GM10847 (cell line): Measurements from ENCODE around the gene KITLG.

Experiments
- POLR2A ChIP-seq: IDR thresholded peaks from 2 replicates; pipeline ENCODE4 v1.6.1; 2011; ENCODE audit not compliant: insufficient read length; ENCODE audit errors: extremely low read depth

The KITLG gene, protein sequence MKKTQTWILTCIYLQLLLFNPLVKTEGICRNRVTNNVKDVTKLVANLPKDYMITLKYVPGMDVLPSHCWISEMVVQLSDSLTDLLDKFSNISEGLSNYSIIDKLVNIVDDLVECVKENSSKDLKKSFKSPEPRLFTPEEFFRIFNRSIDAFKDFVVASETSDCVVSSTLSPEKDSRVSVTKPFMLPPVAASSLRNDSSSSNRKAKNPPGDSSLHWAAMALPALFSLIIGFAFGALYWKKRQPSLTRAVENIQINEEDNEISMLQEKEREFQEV

DNA sequence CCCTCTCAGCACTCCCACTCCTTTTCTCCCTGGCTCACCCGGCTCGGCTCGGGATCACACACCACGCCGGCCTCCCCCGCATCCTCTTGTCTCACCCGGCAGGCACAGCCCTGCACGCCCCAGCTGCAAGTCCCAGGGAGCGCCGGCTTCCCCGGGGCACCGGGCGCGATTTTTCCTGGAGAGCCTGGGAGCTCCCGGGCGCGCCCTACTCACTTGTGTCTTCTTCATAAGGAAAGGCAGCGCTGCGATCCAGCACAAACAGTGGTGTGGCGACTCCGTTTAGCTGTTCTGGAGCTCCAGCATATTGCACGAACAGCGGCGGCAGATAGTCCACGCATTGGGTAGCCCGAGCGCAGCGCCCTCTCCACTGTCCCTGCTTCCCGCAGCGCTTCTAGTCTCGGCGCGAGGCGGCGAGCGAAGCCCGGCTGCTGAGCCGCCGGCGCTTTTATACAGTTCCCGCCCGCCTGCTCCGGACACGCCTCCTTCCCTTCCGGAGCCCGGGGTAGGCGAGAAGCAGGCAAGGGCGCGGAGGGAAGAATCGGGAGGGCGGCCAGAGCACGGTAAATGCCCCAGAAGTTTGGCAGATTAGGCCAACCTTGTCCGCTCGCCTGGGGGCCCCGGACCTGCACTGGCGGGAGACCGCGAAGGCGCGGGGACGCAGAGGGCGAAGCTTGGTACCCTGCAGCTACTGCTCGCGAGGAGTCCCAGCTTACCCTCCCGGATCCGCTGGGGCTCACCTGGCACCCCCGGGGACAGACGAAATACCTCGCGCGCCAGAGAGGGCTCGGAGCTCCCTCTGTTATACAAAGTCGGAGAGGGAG is at the start of gene KITLG:
Gene KITLG, minus strand, starts transcription at position 421 of the 821 bp plus-strand sequence. Its CDS starts 193 bp downstream, at position 228.
- no peak for TF ChIP-seq POLR2A

DNA sequence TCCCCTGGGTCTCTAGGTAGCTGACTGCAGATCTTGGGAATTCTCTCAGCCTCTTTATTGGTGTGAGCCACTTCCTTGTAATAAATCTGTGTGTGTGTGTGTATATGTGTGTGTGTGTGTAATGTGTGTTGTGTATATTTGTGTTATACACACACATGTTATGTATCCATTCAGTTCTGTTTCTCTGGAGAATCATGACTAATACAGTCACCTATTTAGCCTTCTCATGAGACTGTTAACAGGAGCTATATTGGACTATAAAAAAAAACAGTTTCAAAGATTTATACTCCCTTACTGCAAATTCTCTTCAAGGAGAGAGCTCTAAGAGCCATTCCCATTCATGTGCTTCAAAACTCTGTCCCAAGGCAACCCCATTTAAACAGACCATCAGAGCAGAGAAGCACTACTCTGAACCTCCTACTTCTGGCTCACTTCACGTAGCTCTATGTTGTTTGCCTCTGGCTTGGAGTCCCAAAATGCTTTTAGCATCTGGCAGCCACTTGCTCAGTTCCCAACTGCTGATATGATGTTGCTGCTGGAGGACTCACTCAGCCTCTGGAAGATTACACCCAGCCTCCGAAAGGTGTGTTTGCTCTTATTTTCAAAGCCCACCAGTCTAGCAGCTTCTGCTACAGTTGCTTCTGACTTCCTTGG is 48.7 kb upstream of the KITLG start:
- TF ChIP-seq POLR2A: no peak

DNA sequence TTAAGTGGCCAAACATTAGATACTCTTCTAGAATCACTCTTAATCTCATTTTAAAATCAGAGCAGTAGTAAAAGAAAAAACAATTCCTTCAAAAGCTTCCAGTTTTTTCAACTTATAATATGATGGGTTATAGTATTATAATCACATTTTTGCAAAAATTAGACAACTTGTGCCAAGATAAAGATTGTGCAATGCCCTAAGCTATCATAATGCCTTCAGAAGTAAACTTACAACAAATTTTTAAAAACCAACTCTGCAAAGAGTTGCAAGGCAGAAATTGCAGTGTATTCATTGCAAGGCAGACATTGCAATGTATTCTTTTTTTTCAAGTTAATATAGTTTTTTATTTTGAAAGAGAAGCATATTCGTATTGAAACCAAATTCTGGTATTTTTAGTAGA is 47.2 kb upstream of the KITLG start:
- TF ChIP-seq POLR2A: no peak

DNA sequence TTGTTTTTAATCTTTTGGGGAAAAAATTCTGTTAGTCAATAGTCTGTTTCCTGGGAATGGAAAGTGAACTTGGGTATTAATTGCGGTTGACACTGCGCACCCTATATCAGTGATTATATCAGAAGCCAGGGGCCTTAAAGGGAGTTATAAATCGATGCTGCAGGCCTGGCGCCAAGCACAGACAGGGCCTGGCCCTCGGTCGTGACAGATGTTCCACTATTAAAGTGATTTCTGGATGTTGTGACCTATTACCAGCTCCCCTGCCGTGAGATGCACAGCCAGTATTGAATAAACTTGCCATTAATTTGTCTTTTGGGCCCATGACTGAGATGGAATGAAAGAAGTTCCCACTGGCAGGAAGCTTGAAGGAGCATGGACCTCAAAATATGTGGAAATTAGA is 45.1 kb upstream of the KITLG start:
- no peak for TF ChIP-seq POLR2A

DNA sequence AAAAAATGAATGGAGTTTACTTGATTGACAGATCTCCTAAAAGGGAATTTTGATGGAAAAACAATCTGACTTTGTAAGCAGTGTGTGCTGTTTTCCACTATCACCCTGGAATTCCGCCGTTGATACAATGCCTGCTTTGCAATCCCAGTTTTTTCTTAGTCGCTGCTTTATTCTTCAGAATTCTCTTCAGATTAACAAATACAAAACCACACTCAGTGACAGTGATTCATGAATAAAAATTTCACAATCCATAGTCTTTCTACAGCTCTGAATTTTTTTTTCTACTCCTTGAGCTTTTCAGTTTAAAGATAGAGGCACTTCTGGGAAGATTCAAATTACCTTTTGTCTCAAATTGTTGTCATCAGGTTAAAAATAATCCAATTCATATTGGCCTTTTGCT is 44.6 kb upstream of the KITLG start:
- TF ChIP-seq POLR2A: no peak

GRCh38 chr12:88623777-88624548 is 43.7 kb upstream of the KITLG start:
- no peak for TF ChIP-seq POLR2A

GRCh38 chr12:88617352-88617751 is 37.1 kb upstream of the KITLG start:
- no peak for TF ChIP-seq POLR2A

- TF ChIP-seq POLR2A: no peak
These were observed 35.2 kb upstream of the KITLG start for GRCh38 chr12:88615490-88615889.

DNA sequence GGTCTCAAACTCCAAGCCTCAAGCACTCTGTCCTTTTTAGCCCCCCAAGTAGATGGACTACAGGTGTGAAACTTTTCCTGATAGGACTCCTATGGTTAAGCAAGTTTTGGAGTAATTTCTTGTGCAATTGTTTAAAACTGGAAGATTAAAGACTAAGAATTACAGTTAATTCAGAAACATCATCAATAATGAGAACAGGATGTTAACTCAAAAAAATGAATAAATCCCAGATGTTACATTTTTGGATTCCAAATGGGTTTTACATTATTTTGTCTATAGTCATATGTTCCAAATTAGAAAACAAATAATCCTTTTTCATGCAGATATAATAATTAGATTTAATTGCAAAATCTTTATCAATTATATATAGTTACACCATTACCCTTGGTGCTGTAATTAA is 24.4 kb upstream of the KITLG start:
- TF ChIP-seq POLR2A: no peak

- no peak for TF ChIP-seq POLR2A
These were observed 20.0 kb upstream of the KITLG start for GRCh38 chr12:88600272-88600671.

DNA sequence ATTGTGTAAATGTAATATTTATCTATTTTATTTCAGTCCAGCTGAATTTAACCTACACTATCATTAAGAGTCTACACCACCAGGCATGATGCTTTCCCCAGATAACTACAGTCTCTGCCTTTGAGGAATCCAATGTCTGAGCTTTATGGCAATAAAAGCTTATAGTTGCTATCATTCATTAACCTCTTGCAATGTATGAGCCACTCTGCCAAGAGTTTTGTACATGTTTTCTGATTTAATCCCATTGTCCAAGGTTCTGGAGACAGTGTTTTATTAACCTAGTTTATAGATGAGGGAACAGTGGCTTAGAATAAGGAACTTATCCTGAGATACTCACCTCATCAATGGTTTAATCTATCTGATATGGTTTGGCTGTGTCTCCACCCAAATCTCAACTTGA is 17.1 kb upstream of the KITLG start:
- TF ChIP-seq POLR2A: no peak

- no peak for TF ChIP-seq POLR2A
These were observed 15.4 kb upstream of the KITLG start for GRCh38 chr12:88595697-88596096.

DNA sequence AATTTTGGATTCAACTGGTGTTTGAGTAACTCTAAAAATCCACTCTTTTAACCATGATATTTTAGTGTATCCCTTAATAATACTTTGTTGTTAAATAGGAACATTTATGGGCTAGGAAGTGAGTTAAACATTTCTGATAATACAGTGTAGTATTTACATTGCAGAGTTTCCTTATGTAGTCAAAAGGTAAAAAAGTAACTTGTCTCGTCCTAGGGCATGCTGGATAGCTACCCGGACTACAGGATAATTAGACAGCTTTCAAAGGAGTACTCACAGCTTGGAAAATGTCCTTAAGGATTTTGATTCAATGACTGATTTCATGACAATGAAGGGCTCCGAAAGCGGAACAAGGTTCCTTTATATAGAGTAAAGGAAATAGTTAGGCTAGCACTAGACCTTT is 14.5 kb upstream of the KITLG start:
- TF ChIP-seq POLR2A: no peak

DNA sequence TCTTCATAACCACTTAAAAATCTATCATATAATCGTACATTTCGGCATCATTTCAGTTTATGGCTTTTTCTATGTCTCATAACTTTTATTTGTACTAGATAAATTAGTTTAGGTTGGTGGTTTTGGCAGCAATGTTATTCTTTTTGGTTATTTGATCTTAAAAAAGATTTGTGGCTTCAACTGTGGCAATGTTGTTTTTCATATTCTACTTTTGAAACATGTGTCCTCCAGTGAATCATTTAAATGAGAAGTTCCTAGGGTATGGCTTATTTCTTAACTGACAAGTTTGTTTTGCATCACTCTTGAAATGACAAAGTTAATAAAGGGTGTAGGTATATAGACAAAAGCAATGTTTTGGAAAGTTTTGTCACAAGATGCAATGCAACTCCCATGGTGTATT is 11.1 kb upstream of the KITLG start:
- no peak for TF ChIP-seq POLR2A

DNA sequence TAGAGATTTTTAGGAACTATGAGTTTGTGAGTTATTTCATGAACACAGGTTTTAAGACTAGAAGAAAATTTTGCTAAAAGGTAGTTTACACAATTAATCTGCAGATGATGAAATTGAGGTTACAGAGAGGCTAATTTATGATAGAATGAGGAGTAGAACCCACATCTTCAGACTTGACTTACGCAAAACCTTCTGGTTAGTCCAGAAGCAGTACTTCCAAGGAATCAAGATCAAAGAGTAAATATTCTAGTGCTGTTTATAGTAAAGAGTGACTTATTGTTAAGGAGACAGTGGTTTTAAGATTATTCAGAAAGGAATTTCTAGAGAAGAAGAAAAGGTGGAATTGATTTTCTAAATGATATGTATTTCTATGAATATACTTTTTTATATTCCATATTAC is 10.6 kb upstream of the KITLG start:
- TF ChIP-seq POLR2A: no peak

- no peak for TF ChIP-seq POLR2A
These were observed 4.8 kb upstream of the KITLG start for GRCh38 chr12:88585077-88585476.

DNA sequence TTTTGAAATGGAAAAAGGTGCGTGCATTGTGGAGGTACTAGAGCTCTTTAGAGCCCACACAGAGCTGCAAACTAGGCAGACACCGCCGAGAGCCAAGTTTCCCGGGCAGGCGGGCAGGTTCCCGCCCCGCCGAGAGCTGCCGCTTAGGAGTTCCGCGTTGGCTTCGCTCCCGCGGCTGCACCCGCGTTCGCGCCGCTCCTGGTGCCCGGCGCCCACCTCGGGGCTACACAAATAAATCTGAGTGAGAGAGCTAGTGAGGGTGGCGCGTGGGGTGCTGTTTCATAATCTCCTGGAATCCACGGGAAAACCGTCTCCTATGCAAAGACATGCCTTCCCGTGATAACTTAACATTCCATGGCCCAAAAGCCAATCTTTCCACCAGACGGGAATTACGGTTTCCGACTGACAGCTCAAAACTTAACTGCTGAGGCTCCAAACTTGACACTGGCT is 645 bp downstream of the KITLG start:
- no peak for TF ChIP-seq POLR2A
